Choroid plexus epithelial cell (primary cell): Measurements from ENCODE around the gene RAB5A.

Source experiments
- DNase-seq: peaks from one replicate; pipeline ENCODE4 v3.0.0-alpha.2; 2010; ENCODE audit warnings: low read depth
- H3K4me3 ChIP-seq: 2 replicates; pipeline ENCODE4 v1.5.1; 2011; ENCODE audit warnings: low read depth, mild to moderate bottlenecking, control low read depth, low read length, moderate library complexity
- TF ChIP-seq, protein P1 (sequence below): conservative IDR thresholded peaks from 2 replicates; pipeline ENCODE4 v1.5.1; 2011; ENCODE audit warnings: low read depth, mild to moderate bottlenecking, control low read depth, inconsistent platforms, low read length, moderate library complexity

The RAB5A gene

DNA sequence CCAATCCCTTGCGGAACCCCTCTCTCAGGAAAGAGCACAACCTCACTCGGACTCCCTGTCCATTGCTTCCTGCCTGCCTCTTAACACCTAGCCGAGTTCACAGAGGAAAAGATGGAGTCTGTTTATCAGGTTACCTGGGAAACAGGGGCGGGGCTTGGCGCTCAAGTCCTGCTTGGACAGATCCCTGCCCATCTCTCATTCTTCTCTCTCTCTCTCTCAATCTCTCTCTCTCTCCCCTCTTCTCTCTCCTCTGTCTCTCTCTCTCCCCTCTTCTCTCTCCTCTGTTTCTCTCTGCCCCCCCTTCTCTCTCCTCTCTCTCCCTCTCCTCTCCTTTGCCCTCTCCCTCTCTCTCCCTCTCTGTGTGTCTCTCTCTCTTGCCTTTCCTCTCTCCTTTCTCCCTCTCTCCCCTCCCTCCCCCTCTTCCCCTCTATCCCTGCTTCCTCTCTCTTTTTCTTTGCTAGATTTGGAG is 12.8 kb upstream of the RAB5A start, which contains the start of gene EFHB:
EFHB (minus strand) TSS at position 120 of the 469 bp plus-strand sequence. CDS start 199 bp downstream, outside the sequence.
- TF ChIP-seq, protein P1, sequence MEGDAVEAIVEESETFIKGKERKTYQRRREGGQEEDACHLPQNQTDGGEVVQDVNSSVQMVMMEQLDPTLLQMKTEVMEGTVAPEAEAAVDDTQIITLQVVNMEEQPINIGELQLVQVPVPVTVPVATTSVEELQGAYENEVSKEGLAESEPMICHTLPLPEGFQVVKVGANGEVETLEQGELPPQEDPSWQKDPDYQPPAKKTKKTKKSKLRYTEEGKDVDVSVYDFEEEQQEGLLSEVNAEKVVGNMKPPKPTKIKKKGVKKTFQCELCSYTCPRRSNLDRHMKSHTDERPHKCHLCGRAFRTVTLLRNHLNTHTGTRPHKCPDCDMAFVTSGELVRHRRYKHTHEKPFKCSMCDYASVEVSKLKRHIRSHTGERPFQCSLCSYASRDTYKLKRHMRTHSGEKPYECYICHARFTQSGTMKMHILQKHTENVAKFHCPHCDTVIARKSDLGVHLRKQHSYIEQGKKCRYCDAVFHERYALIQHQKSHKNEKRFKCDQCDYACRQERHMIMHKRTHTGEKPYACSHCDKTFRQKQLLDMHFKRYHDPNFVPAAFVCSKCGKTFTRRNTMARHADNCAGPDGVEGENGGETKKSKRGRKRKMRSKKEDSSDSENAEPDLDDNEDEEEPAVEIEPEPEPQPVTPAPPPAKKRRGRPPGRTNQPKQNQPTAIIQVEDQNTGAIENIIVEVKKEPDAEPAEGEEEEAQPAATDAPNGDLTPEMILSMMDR: no peak
- no peak within 1 kb of the TSS for H3K4me3 ChIP-seq
- peak; percentile 50 for DNase-seq

DNA sequence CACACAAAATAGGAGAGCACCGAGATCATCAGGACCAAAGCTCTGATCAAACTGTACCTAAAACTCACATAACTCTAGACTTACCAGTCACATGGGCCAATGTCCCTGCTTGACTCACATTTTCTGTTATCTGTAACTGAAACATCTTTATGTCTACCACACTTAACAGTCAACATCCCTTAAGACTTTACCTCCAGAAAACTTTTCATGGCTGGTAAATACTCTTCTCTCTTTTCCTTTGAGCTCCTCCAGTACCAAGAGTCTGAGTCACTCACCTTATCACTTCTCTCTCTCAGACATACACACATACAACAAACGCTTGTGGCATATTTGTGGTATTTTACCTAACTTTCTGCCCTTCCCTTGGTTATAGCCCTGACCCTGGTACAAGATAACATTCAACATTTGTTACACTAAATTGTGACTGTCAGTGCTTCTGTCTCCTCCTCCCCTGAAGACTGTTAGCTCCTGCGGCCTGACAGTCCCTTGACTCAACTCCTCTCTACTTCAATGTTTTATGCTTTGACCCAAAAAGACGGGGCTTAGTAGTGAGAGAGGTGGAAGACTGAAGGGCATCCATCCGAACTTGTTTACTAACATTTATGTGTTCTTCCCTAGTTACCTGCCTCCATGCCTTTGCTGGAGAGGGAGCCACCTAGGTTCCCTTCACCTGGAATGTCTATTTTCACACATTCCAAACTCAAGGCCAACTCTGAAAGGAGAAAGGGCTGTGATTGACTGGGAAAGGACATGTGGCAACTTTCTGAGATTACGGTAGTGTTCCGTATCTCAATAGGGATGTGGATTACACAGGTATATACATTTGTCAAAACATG is 9.2 kb upstream of the RAB5A start:
- peak; percentile 65 for DNase-seq
- TF ChIP-seq, protein P1: no peak
- no peak overlapping the region for H3K4me3 ChIP-seq

- peak; percentile 15 for DNase-seq
- TF ChIP-seq, protein P1: no peak
- no peak overlapping the region for H3K4me3 ChIP-seq
Measured at GRCh38 chr3:19938295-19938627, 8.6 kb upstream of the RAB5A start.

DNA sequence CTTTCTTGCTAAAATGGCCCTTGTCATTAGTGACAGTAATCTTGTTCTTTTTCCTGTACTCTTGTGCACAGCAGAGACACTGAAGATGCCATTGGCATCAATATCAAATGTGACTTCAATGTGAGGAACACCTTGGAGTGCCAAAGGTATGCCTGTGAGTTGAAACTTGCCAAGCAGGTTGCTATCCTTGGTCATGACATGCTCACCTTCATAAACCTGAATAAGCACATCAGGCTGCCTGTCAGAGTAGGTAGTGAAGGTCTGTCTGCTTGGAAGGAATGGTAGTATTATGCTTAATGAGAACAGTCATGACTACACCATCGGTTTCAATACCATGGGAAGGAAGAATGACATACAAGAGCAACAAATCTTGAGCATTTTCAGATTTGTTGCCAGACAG is 6.3 kb upstream of the RAB5A start:
- TF ChIP-seq, protein P1: no peak
- DNase-seq: no peak
- H3K4me3 ChIP-seq: no peak overlapping the region

GRCh38 chr3:19945534-19945933 is 1.4 kb upstream of the RAB5A start:
- TF ChIP-seq, protein P1: no peak
- no peak overlapping the region for H3K4me3 ChIP-seq
- no peak for DNase-seq

- TF ChIP-seq, protein P1: no peak
- no peak for DNase-seq
- H3K4me3 ChIP-seq: peak overlapping the region; percentile 97
Measured at GRCh38 chr3:19945969-19946831, 697 bp upstream of the RAB5A start.
